HG03565 (cell line): Measurements from ENCODE around the gene TNFSF10.
"Not testable (repeated sequence)": the region's sequence is repeated elsewhere in the genome, so short reads cannot be mapped to it uniquely, and the experiment has no call there.

Source experiments
- ATAC-seq: cut with Tn5 transposase; IDR thresholded peaks from one replicate; pipeline ENCODE4 v1.9.1; 2021; ENCODE audit warnings: mild to moderate bottlenecking, moderate library complexity; ENCODE audit not compliant: unreplicated experiment

Gene TNFSF10

DNA sequence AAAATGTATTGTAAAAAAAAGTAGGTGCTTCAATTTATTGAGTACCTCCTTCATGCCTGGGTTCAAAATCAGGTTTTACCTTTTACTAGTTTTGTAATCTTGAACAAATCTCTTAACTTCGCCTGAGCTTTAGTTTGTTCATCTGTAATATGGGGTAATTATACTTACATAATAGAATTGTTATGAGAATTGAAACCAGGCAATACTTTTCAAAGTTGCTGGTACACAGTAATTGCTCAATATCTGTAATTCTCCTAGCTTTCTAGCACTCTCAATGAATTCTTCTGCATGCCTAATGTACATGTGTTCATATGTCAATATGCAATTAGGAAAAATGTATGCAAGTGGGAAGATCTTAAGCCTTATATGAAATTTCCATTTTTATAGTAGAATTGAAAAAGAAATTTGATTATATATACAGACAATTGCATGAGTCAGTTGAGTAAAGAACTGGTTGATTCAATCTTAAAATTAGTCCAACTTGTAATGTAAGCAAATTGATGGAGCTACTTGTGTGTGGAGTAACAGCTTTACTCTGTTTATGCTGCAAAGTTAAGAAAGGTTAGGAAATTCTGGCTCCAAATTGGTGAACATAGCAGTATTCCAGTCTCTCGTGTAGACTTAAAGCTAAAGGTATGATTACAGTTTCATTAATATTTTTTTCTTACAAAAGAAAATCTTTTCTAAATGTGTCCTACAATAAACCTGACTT, 4.1 kb downstream of the TNFSF10 start:
- no peak for ATAC-seq

- ATAC-seq = no peak
Observed at GRCh38 chr3:172517859-172518466, 5.3 kb downstream of the TNFSF10 start.

DNA sequence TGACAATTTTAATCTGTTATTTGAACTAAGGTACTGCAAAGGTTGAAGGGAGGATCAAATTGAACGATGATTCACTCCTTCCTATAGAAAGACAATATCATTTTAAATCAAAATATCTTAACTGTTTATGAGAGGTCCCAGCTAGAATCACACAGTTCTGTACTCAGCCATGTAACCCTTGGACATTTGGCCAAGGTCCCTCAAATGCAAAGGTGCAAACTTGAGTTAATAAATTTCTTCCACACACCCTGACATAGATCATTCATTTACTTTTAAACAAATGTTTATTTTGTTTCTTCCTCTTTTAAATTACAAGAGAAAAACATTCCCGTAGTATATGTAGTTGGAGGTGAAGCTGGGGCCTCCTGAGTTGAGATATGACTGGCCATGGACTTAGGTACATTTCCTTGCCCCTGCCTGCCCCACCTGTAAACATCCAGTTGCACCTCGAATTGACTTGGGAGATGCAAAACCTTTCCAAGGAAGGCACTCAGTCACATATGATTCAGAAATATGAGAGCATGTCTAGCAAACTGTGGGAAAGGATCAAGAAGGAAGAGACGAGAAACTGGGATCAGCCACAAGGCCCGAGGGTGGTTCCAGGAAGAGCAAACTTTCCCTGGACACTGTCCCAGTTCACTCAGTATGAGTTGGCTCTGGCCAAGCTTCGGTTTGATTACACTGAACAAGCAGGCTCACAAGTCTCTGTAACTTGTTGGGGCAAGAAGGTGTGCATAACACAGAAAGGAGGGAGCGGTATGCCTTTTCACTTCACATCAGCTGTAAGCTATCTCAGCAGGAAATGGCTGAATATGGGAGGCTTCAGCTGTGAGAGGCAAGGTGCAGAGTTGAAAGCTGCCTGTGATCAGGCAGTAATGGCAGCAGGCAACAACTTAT, 6.7 kb downstream of the TNFSF10 start:
- peak; percentile 30 for ATAC-seq

GRCh38 chr3:172515130-172515918, 7.9 kb downstream of the TNFSF10 start:
- no peak for ATAC-seq

- no peak for ATAC-seq
Observed at GRCh38 chr3:172514678-172515077, 8.6 kb downstream of the TNFSF10 start.

GRCh38 chr3:172513488-172513887, 9.7 kb downstream of the TNFSF10 start:
- no peak for ATAC-seq

GRCh38 chr3:172511783-172512762, 11.2 kb downstream of the TNFSF10 start:
- peak; percentile 49 for ATAC-seq

DNA sequence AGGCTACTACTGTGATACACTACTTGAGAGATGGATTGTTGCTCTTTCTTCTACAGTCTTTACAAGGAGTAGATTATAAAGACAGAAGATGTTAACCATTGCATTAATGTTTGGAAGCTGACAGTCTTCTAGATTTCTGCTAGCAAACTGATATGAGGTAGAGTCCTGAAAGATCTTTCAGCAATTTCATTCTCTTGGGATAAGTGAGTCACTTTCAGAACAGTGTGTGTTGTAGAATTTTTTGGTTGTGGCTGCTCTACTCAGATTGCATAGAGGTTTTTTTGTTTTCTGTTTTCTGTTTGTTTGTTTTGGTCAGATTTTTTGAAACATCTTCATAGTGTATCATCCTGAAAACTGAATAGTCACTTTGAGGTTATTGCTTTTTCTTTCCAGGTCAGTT, 17.1 kb downstream of the TNFSF10 start:
- no peak for ATAC-seq

GRCh38 chr3:172501540-172501939, 21.7 kb downstream of the TNFSF10 start:
- no peak for ATAC-seq

DNA sequence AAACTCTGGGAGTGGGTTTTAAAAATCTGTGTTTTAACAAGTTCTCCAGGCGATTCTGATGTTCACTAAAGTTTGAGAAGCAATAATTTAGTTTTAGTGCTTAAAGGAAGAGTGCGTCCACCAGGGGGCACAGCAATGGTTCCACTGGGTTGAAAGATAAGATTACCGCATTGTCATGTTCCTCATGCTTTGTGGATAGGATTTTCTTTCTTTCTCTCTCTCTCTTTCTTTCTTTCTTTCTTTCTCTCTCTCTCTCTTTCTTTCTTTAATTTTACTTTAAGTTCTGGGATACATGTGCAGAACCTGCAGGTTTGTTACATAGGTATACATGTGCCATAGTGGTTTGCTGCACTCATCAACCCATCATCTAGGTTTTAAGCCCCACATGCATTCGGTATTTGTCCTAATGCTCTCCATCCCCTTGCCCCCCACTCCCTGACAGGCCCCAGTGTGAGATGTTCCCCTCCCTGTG, 33.0 kb downstream of the TNFSF10 start:
- not testable (repeated sequence) for ATAC-seq

GRCh38 chr3:172478116-172478515, 45.1 kb downstream of the TNFSF10 start:
- ATAC-seq = no peak

- ATAC-seq = no peak
Observed at GRCh38 chr3:172476347-172476746, 46.9 kb downstream of the TNFSF10 start.

- ATAC-seq = no peak
Observed at GRCh38 chr3:172475703-172476102, 47.5 kb downstream of the TNFSF10 start.

- no peak for ATAC-seq
Observed at GRCh38 chr3:172471903-172472302, 51.3 kb downstream of the TNFSF10 start.

GRCh38 chr3:172470588-172470987, 52.6 kb downstream of the TNFSF10 start:
- no peak for ATAC-seq

DNA sequence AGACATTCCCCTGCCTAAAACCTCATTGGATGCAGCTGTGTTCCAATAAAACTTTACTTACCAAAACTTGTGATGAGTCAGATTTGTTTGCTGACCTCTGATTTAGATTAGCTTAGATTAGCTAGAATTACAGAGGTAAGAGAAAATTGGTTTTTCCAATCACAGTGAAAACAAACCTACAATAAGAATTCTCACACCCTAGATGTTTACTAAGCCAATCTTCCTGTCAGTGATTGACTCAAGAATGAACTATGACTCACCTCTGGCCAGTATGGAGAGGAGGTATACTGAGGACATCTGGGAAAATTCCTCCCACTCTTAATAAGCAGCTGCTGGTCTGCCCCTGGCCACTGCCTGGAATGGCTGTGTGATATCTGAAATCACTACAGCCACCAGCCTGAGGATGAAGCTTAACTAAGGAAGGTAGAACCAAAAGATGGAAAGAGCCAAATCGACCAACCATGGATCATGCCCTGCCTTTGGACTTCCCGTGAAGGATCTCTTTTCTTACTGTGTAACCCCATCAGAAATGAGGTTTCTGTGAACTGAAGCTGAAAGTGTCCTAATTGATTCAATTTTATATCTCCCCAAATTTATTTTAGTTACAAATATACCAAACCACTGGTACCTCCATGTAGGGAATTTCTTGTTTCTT, 55.9 kb downstream of the TNFSF10 start:
- ATAC-seq = no peak

DNA sequence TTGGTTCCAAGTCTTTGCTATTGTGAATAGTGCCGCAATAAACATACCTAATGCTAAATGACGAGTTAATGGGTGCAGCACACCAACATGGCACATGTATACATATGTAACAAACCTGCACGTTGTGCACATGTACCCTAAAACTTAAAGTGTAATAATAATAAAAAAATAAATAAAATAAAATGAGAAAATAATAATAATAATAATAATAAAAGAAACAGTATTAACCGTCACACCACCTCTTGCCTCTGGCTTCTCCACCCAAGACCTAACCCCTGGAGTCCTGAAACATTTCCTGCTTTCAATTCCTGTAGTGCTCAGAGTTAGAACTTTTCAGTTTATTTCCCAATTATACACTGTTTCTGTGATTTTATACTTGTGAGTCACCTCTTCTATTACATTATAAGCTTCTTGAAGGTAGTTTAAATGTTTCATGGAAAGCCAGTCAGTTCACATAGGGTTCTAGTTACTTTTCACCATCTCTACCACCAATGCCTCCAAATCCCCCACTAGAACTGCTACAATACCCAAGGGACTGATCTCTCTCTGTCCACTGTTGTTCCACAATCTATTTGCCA, 56.6 kb downstream of the TNFSF10 start:
- no peak for ATAC-seq

DNA sequence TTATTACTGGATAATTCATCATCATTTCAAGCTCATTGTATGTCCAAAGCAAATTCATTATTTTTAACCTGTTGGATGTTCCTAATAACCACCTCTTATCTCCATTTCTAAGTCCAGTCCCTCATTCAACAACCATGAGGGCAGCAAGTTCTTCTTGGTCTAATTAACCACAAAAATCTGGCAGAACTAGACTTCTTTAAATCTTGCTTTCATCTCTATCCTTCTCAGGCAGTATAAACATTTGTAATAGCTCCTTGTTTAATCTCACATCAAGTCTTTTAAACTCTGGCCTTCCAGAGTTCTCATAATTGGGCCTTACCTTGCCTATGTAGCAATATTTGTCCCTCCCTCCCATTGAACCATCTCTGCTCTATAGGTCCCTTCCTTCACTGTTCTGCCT, 57.9 kb downstream of the TNFSF10 start:
- no peak for ATAC-seq

- no peak for ATAC-seq
Observed at GRCh38 chr3:172464306-172464705, 58.9 kb downstream of the TNFSF10 start.
